Measurements from ENCODE around the gene NBDY. TPM values are rescaled to one million over a fixed set of nuclear protein-coding genes. Genes with fewer than 3 reads are reported as not detected.

Gene NBDY
- total RNA-seq, 2 experiments from 2014 or later, result 5.4 to 32.9 TPM

DNA sequence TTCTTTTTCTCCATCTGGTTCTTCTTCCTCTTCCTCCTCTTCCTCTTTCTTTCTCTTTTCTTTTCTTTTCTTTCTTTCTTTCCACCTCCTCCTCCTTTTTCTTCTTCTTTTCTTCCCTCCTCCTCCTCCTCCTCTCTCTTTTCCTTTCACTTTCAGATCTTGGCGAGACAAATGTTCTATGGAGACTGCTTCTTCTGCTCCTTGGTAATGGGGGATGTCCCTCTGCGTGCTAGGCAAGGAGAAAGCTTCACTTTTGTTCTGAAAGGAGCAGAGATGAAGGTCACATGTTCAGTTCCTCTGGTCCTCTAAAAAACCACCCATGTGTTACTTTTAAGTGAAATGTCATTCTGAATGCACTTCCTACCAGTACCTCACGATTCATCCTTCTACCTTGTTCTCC, 33.2 kb downstream of the NBDY start:
- Histone ChIP-seq H3K9me3 (ENCODE audit: low read length) (no peaks in the 10 kb centered on the region), H3K79me2 (ENCODE audit: insufficient read depth, low read depth, low read length) (no peaks in the 10 kb centered on the region; the same call in 1 of the 2 replicates), H3K4me3 (ENCODE audit: low read depth, low read length, poor library complexity, severe bottlenecking) (no peak overlapping the region), H4K20me1 (ENCODE audit: insufficient read depth, low read length) (no peaks in the 10 kb centered on the region), H3K4me2 (ENCODE audit: low read length) (peak overlapping the region; percentile 42), H2AFZ (ENCODE audit: low read length) (no peak overlapping the region), H3K9me2 (ENCODE audit: insufficient read depth, low read length) (no peaks in the 10 kb centered on the region), H3K4me1 (ENCODE audit: insufficient read depth, low read length, poor library complexity, severe bottlenecking) (peaks cover 50% of the 10 kb centered on the region), H3K36me3 (ENCODE audit: insufficient read depth, low read length) (no peaks in the 10 kb centered on the region; the same call in 1 of the 2 replicates), H3K27ac (ENCODE audit: low read depth, low read length, poor library complexity, severe bottlenecking) (peak overlapping the region; percentile 28)
- intact Hi-C loops (cut with micrococcal nuclease; ENCODE audit: unreplicated experiment), result no loop called here
- BruUV-seq (replicated peaks), result no TSS peak
- ChIA-PET POLR2A (no interaction called here), CTCF (ENCODE audit: unreplicated experiment) (no interaction called here)
- peak; percentile 15 for DNase-seq (ENCODE audit: low spot score)
- TF ChIP-seq EZH2phosphoT487 (IDR thresholded peaks at IDR 0.05; ENCODE audit: borderline replicate concordance, low read depth, low read length), result no peak
- TF ChIP-seq, protein P1, sequence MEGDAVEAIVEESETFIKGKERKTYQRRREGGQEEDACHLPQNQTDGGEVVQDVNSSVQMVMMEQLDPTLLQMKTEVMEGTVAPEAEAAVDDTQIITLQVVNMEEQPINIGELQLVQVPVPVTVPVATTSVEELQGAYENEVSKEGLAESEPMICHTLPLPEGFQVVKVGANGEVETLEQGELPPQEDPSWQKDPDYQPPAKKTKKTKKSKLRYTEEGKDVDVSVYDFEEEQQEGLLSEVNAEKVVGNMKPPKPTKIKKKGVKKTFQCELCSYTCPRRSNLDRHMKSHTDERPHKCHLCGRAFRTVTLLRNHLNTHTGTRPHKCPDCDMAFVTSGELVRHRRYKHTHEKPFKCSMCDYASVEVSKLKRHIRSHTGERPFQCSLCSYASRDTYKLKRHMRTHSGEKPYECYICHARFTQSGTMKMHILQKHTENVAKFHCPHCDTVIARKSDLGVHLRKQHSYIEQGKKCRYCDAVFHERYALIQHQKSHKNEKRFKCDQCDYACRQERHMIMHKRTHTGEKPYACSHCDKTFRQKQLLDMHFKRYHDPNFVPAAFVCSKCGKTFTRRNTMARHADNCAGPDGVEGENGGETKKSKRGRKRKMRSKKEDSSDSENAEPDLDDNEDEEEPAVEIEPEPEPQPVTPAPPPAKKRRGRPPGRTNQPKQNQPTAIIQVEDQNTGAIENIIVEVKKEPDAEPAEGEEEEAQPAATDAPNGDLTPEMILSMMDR (conservative IDR thresholded peaks at IDR 0.05; ENCODE audit: low read length), result no peak

- Histone ChIP-seq H3K79me2 (ENCODE audit: insufficient read depth, low read depth, low read length) (no peaks in the 10 kb centered on the region; the same call in 1 of the 2 replicates), H4K20me1 (ENCODE audit: insufficient read depth, low read length) (no peaks in the 10 kb centered on the region), H3K4me3 (ENCODE audit: low read depth, low read length, poor library complexity, severe bottlenecking) (no peak overlapping the region), H3K27ac (ENCODE audit: low read depth, low read length, poor library complexity, severe bottlenecking) (no peak overlapping the region), H3K4me2 (ENCODE audit: low read length) (peak overlapping the region; percentile 42), H3K36me3 (ENCODE audit: insufficient read depth, low read length) (no peaks in the 10 kb centered on the region; the same call in 1 of the 2 replicates), H3K4me1 (ENCODE audit: insufficient read depth, low read length, poor library complexity, severe bottlenecking) (peaks cover 45% of the 10 kb centered on the region), H3K9me2 (ENCODE audit: insufficient read depth, low read length) (no peaks in the 10 kb centered on the region), H3K9me3 (ENCODE audit: low read length) (no peaks in the 10 kb centered on the region), H2AFZ (ENCODE audit: low read length) (no peak overlapping the region)
- DNase-seq (ENCODE audit: low spot score), result no peak
- no TSS peak for BruUV-seq (replicated peaks)
- ChIA-PET POLR2A (no interaction called here), CTCF (ENCODE audit: unreplicated experiment) (no interaction called here)
- no peak for TF ChIP-seq EZH2phosphoT487 (IDR thresholded peaks at IDR 0.05; ENCODE audit: borderline replicate concordance, low read depth, low read length)
- TF ChIP-seq, protein P1 (conservative IDR thresholded peaks at IDR 0.05; ENCODE audit: low read length), result no peak
- intact Hi-C loops (cut with micrococcal nuclease; ENCODE audit: unreplicated experiment), result no loop called here
Observed at GRCh38 chrX:56762707-56763555, 33.9 kb downstream of the NBDY start.

DNA sequence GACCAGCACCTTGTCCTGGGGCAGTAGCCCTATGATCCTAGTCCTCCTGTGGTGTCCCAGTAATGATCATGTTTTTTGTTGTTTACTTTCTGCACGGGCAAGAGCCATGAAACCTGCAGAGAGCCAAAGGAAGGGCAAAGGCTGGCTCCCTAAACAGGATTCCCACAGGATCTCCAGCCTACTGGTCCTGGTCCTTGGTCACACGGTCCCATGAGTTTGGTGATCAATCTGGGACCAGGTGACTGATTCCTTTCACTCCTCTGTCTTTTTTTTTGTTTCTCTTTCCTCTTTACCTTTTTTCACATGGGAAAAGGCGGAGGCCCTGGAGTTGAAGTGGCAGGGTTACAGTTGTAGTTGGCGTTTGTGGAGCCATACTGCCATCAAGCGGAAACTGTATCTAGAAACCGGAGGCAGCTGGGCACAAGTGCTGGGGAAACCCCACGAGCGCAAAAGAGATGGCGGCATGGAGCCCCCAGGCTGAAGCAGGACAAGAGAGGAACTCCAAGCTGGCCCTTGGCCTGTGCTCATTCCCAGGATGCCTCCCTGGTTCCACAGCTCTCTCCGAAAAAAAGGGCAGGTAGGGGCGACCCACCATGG, 34.6 kb downstream of the NBDY start:
- BruUV-seq (replicated peaks), result no TSS peak
- H3K27ac ChIP-seq (ENCODE audit: low read depth, low read length, poor library complexity, severe bottlenecking), result peak overlapping the region; percentile 69
- ChIA-PET CTCF (ENCODE audit: unreplicated experiment) (no interaction called here), POLR2A (no interaction called here)
- intact Hi-C loops (cut with micrococcal nuclease; ENCODE audit: unreplicated experiment), result no loop called here
- no peaks in the 10 kb centered on the region; the same call in 1 of the 2 replicates for H3K79me2 ChIP-seq (ENCODE audit: insufficient read depth, low read depth, low read length)
- H3K4me2 ChIP-seq (ENCODE audit: low read length), result peak overlapping the region; percentile 58; the same call in 1 of the 2 replicates
- H3K9me2 ChIP-seq (ENCODE audit: insufficient read depth, low read length), result no peaks in the 10 kb centered on the region
- H3K36me3 ChIP-seq (ENCODE audit: insufficient read depth, low read length), result no peaks in the 10 kb centered on the region; the same call in 1 of the 2 replicates
- H2AFZ ChIP-seq (ENCODE audit: low read length), result no peak overlapping the region
- DNase-seq (ENCODE audit: low spot score), result no peak
- H3K9me3 ChIP-seq (ENCODE audit: low read length), result no peaks in the 10 kb centered on the region
- no peaks in the 10 kb centered on the region for H4K20me1 ChIP-seq (ENCODE audit: insufficient read depth, low read length)
- H3K4me1 ChIP-seq (ENCODE audit: insufficient read depth, low read length, poor library complexity, severe bottlenecking), result peaks cover 45% of the 10 kb centered on the region
- no peak for TF ChIP-seq EZH2phosphoT487 (IDR thresholded peaks at IDR 0.05; ENCODE audit: borderline replicate concordance, low read depth, low read length)
- TF ChIP-seq, protein P1 (conservative IDR thresholded peaks at IDR 0.05; ENCODE audit: low read length), result no peak
- H3K4me3 ChIP-seq (ENCODE audit: low read depth, low read length, poor library complexity, severe bottlenecking), result no peak overlapping the region
